Liver (tissue), 9 donors: ENCODE data around the gene TMEM123. TPM values are rescaled to one million over a fixed set of nuclear protein-coding genes. Genes with fewer than 3 reads are reported as not detected.

Source experiments
- DNase-seq: peaks from one replicate; pipeline ENCODE4 v3.0.0-alpha.2; 2017; ENCODE audit warnings: low spot score
- H3K27ac ChIP-seq, 2 donors: one replicate each; pipeline ENCODE4 v1.7.0; 2013; ENCODE audit warnings: inconsistent platforms in 2 of 2, low read length in 2 of 2, control low read depth in 1 of 2, low read depth in 1 of 2, mild to moderate bottlenecking in 1 of 2
- H3K27me3 ChIP-seq, 4 donors: one replicate each; pipeline versions ENCODE4 v1.6.1 to v1.7.0; 2013; ENCODE audit warnings: low read length in 3 of 4, inconsistent platforms in 1 of 4, mild to moderate bottlenecking in 1 of 4, moderate library complexity in 1 of 4; ENCODE audit not compliant: control insufficient read depth in 4 of 4, insufficient read depth in 4 of 4
- H3K36me3 ChIP-seq, 4 donors: one replicate each; pipeline versions ENCODE4 v1.6.1 to v1.7.0; 2013; ENCODE audit warnings: low read length in 3 of 4, mild to moderate bottlenecking in 3 of 4, low read depth in 1 of 4, moderate library complexity in 1 of 4; ENCODE audit not compliant: control insufficient read depth in 4 of 4, insufficient read depth in 3 of 4
- H3K4me1 ChIP-seq, 4 donors: one replicate each; pipeline versions ENCODE4 v1.6.1 to v1.7.0; 2013; ENCODE audit warnings: low read length in 3 of 4, mild to moderate bottlenecking in 3 of 4, moderate library complexity in 1 of 4; ENCODE audit not compliant: control insufficient read depth in 4 of 4, insufficient read depth in 4 of 4
- H3K4me3 ChIP-seq, 3 donors: one replicate each; pipeline versions ENCODE4 v1.6.1 to v1.7.0; 2013; ENCODE audit warnings: low read length in 3 of 3, control low read depth in 1 of 3, low read depth in 1 of 3, mild to moderate bottlenecking in 1 of 3
- H3K9ac ChIP-seq, 2 donors: one replicate each; pipeline ENCODE4 v1.7.0; 2013; ENCODE audit warnings: low read length in 2 of 2, mild to moderate bottlenecking in 2 of 2, moderate library complexity in 2 of 2, control low read depth in 1 of 2, low read depth in 1 of 2
- H3K9me3 ChIP-seq, 4 donors: one replicate each; pipeline versions ENCODE4 v1.6.1 to v1.7.0; 2013; ENCODE audit warnings: low read length in 3 of 4; ENCODE audit not compliant: control insufficient read depth in 4 of 4
- EGR1 ChIP-seq, 2 donors: IDR thresholded peaks; 2 replicates each; pipeline ENCODE4 v1.6.1; 2016 to 2018; ENCODE audit warnings: antibody characterized with exemption in 2 of 2, low read depth in 2 of 2
- FOXA1 ChIP-seq: IDR thresholded peaks from 2 replicates; pipeline ENCODE4 v1.6.1; 2016; ENCODE audit warnings: antibody characterized with exemption
- GABPA ChIP-seq, 2 donors: IDR thresholded peaks in 1 of 2; conservative IDR thresholded peaks in 1 of 2; 2 replicates each; pipeline ENCODE4 v1.6.1; 2016; ENCODE audit warnings: antibody characterized with exemption in 2 of 2, mild to moderate bottlenecking in 1 of 2, moderate library complexity in 1 of 2
- HNF4A ChIP-seq, 2 donors: conservative IDR thresholded peaks; 2 replicates each; pipeline ENCODE4 v1.6.1; 2016; ENCODE audit warnings: antibody characterized with exemption in 2 of 2, mild to moderate bottlenecking in 2 of 2
- HNF4G ChIP-seq: IDR thresholded peaks from 2 replicates; pipeline ENCODE4 v1.6.1; 2016; ENCODE audit warnings: antibody characterized with exemption
- JUND ChIP-seq, 2 donors: IDR thresholded peaks; 2 replicates each; pipeline ENCODE4 v1.6.1; 2016; ENCODE audit warnings: antibody characterized with exemption in 2 of 2
- NR2F2 ChIP-seq: IDR thresholded peaks from 2 replicates; pipeline ENCODE4 v1.6.1; 2016; ENCODE audit warnings: antibody characterized with exemption
- RAD21 ChIP-seq, 2 donors: IDR thresholded peaks; 2 replicates each; pipeline ENCODE4 v1.6.1; 2016; ENCODE audit warnings: antibody characterized with exemption in 2 of 2, mild to moderate bottlenecking in 2 of 2
- RXRA ChIP-seq, 2 donors: IDR thresholded peaks; 2 replicates each; pipeline ENCODE4 v1.6.1; 2017 to 2018; ENCODE audit warnings: antibody characterized with exemption in 2 of 2, mild to moderate bottlenecking in 1 of 2
- TAF1 ChIP-seq: conservative IDR thresholded peaks from 2 replicates; pipeline ENCODE4 v1.6.1; 2016; ENCODE audit warnings: antibody characterized with exemption, mild to moderate bottlenecking
- YY1 ChIP-seq: IDR thresholded peaks from 2 replicates; pipeline ENCODE4 v1.6.1; 2016; ENCODE audit warnings: antibody characterized with exemption, mild to moderate bottlenecking
- WGBS: extraction: QIAGEN DNeasy Blood & Tissue Kit; methylation state at CpG from one replicate; pipeline ENCODE4 v1.1.7; 2013; 5-methylcytosine and 5-hydroxymethylcytosine counted together
- polyA plus RNA-seq, 2 donors: library from polyadenylated mRNA; stranded (reverse) in 1 of 2; unstranded in 1 of 2; fragments of 200-250 nt in 1 of 2; fragments of >200 nt in 1 of 2; fragmentation: Nextera tagmentation in 1 of 2; extraction: Ambion mirVana in 1 of 2; gene quantifications; one replicate each; pipeline versions ENCODE4 v1.2.1 to v1.2.3, GENCODE V29; 2013 to 2015
- total RNA-seq, 2 donors: library from RNA; depleted of rRNA; stranded (reverse); fragments of >200 nt; gene quantifications; one replicate each; pipeline ENCODE4 v1.2.3, GENCODE V29; 2014
- TF ChIP-seq, protein P1 (sequence below): IDR thresholded peaks from 2 replicates; pipeline ENCODE4 v1.6.1; 2016; ENCODE audit warnings: antibody characterized with exemption, mild to moderate bottlenecking
- TF ChIP-seq, protein P2 (sequence below): IDR thresholded peaks from 2 replicates; pipeline ENCODE4 v1.6.1; 2016; ENCODE audit warnings: antibody characterized with exemption
- TF ChIP-seq, protein P3 (sequence below): fragments of 150-350 bp; IDR thresholded peaks from 2 replicates; pipeline ENCODE4 v1.5.1; 2017; ENCODE audit warnings: improper control_type of control experiment, low read depth, low read length; ENCODE audit not compliant: missing input control
- TF ChIP-seq, protein P4 (sequence below): IDR thresholded peaks from 2 replicates; pipeline ENCODE4 v1.6.1; 2016; ENCODE audit warnings: antibody characterized with exemption
- TF ChIP-seq, protein P5 (sequence below): IDR thresholded peaks from 2 replicates; pipeline ENCODE4 v1.6.1; 2016; ENCODE audit warnings: antibody characterized with exemption
- donor health status: healthy.
- donor health status: healthy.
- donor health status: healthy.
- donor health status: healthy.
- donor health status: healthy.

Gene TMEM123
- total and polyA plus RNA-seq, 4 donors, result 101 to 140 (median 107) TPM

DNA sequence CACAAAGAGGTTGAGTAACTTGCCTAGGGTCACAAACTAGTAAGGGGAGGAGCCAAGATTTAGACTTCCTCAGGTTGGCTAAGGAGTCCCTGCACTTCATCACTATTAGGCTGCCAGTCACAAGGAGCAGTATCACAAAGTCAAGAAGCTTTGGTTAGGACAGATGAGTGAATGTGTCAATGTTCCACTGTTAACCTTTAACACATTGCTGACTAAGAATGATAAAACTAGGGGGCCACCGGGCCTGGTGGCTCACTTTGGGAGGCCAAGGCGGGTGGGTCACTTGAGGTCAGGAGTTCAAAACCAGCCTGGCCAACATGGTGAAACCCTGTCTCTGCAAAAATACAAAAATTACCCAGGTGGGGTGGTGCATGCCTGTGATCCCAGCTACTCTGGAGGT, 32.0 kb downstream of the TMEM123 start:
- no peaks in the 10 kb centered on the region for H3K27me3 ChIP-seq
- H3K27ac ChIP-seq, result no peak overlapping the region
- 65% methylated on average over 2 of the region's 2 CpGs for WGBS
- no peak overlapping the region for H3K4me3 ChIP-seq
- H3K4me1 ChIP-seq, result peaks cover 0 to 12% (median 2%) of the 10 kb centered on the region in 4 donors
- no peak for TF ChIP-seq RAD21 (IDR thresholded peaks at IDR 0.05)
- no peak for TF ChIP-seq FOXA1
- TF ChIP-seq EGR1 (IDR thresholded peaks at IDR 0.05; ENCODE audit: low read depth in 2 of 2), result no peak
- peaks cover 0 to 3% (median 1%) of the 10 kb centered on the region in 4 donors for H3K36me3 ChIP-seq
- DNase-seq, result no peak
- H3K9me3 ChIP-seq, result no peaks in the 10 kb centered on the region
- no peak overlapping the region for H3K9ac ChIP-seq

DNA sequence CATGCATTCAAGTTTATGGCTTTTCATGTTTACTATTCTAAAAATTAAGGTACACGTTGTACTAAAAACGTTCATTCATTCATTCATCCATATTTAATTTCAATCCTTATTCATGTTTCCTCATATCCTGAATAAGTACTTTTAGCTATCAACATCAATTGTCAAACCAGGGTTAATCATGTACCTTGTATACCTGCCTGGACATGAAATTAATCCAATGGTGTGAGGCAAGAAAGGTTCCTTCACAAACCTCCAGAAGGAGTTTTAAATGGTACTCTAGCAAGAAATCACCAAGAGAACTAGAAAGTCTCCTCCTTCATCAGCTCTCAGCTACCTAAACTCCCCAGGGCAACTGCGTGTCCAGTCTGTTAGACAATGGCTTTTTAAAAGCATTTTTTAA, 33.4 kb downstream of the TMEM123 start:
- 88% methylated on average over 3 of the region's 3 CpGs for WGBS
- no peaks in the 10 kb centered on the region for H3K9me3 ChIP-seq
- H3K9ac ChIP-seq, result no peak overlapping the region
- H3K4me3 ChIP-seq, result no peak overlapping the region
- TF ChIP-seq, protein P1, sequence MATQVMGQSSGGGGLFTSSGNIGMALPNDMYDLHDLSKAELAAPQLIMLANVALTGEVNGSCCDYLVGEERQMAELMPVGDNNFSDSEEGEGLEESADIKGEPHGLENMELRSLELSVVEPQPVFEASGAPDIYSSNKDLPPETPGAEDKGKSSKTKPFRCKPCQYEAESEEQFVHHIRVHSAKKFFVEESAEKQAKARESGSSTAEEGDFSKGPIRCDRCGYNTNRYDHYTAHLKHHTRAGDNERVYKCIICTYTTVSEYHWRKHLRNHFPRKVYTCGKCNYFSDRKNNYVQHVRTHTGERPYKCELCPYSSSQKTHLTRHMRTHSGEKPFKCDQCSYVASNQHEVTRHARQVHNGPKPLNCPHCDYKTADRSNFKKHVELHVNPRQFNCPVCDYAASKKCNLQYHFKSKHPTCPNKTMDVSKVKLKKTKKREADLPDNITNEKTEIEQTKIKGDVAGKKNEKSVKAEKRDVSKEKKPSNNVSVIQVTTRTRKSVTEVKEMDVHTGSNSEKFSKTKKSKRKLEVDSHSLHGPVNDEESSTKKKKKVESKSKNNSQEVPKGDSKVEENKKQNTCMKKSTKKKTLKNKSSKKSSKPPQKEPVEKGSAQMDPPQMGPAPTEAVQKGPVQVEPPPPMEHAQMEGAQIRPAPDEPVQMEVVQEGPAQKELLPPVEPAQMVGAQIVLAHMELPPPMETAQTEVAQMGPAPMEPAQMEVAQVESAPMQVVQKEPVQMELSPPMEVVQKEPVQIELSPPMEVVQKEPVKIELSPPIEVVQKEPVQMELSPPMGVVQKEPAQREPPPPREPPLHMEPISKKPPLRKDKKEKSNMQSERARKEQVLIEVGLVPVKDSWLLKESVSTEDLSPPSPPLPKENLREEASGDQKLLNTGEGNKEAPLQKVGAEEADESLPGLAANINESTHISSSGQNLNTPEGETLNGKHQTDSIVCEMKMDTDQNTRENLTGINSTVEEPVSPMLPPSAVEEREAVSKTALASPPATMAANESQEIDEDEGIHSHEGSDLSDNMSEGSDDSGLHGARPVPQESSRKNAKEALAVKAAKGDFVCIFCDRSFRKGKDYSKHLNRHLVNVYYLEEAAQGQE, result no peak
- TF ChIP-seq RXRA (IDR thresholded peaks at IDR 0.05) (no peak), FOXA1 (no peak), RAD21 (IDR thresholded peaks at IDR 0.05) (no peak), HNF4A (conservative IDR thresholded peaks at IDR 0.05) (no peak), HNF4G (no peak)
- TF ChIP-seq, protein P2, sequence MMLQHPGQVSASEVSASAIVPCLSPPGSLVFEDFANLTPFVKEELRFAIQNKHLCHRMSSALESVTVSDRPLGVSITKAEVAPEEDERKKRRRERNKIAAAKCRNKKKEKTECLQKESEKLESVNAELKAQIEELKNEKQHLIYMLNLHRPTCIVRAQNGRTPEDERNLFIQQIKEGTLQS, result no peak
- H3K27me3 ChIP-seq, result no peaks in the 10 kb centered on the region
- no peak for DNase-seq
- H3K27ac ChIP-seq, result no peak overlapping the region
- H3K4me1 ChIP-seq, result peaks cover 0 to 12% (median under 1%) of the 10 kb centered on the region in 4 donors
- peaks cover 0 to 3% (median 1%) of the 10 kb centered on the region in 4 donors for H3K36me3 ChIP-seq

DNA sequence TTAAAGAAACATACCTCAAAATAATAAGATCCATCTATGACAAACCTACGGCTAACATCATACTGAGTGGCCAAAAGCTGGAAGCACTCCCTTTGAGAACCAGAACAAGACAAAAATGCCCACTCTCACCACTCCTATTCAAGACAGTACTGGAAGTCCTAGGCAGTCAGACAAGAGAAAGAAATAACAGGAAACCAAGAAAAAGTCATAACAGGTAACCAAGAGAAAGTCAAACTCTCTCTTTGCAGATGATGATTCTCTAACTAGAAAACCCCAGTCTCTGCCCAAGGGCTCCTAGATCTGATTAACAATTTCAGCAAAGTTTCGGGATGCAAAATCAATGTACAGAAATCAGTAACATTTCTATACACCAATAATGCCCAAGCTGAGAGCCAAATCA, 35.6 kb downstream of the TMEM123 start:
- Histone ChIP-seq H3K36me3 (peaks cover 0 to 3% (median 0%) of the 10 kb centered on the region in 4 donors), H3K9ac (no peak overlapping the region), H3K4me1 (peaks cover 0 to 12% (median 0%) of the 10 kb centered on the region in 4 donors)
- TF ChIP-seq GABPA (IDR thresholded peaks at IDR 0.05 in 1 of 2, conservative IDR thresholded peaks at IDR 0.05 in 1 of 2) (no peak), YY1 (no peak), RAD21 (IDR thresholded peaks at IDR 0.05) (no peak), JUND (IDR thresholded peaks at IDR 0.05) (no peak), TAF1 (no peak), NR2F2 (no peak)
- TF ChIP-seq, protein P3, sequence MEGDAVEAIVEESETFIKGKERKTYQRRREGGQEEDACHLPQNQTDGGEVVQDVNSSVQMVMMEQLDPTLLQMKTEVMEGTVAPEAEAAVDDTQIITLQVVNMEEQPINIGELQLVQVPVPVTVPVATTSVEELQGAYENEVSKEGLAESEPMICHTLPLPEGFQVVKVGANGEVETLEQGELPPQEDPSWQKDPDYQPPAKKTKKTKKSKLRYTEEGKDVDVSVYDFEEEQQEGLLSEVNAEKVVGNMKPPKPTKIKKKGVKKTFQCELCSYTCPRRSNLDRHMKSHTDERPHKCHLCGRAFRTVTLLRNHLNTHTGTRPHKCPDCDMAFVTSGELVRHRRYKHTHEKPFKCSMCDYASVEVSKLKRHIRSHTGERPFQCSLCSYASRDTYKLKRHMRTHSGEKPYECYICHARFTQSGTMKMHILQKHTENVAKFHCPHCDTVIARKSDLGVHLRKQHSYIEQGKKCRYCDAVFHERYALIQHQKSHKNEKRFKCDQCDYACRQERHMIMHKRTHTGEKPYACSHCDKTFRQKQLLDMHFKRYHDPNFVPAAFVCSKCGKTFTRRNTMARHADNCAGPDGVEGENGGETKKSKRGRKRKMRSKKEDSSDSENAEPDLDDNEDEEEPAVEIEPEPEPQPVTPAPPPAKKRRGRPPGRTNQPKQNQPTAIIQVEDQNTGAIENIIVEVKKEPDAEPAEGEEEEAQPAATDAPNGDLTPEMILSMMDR, result no peak
- TF ChIP-seq, protein P1, result no peak
- TF ChIP-seq, protein P4, sequence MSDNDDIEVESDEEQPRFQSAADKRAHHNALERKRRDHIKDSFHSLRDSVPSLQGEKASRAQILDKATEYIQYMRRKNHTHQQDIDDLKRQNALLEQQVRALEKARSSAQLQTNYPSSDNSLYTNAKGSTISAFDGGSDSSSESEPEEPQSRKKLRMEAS, result no peak
- TF ChIP-seq, protein P2, result no peak
- TF ChIP-seq, protein P5, sequence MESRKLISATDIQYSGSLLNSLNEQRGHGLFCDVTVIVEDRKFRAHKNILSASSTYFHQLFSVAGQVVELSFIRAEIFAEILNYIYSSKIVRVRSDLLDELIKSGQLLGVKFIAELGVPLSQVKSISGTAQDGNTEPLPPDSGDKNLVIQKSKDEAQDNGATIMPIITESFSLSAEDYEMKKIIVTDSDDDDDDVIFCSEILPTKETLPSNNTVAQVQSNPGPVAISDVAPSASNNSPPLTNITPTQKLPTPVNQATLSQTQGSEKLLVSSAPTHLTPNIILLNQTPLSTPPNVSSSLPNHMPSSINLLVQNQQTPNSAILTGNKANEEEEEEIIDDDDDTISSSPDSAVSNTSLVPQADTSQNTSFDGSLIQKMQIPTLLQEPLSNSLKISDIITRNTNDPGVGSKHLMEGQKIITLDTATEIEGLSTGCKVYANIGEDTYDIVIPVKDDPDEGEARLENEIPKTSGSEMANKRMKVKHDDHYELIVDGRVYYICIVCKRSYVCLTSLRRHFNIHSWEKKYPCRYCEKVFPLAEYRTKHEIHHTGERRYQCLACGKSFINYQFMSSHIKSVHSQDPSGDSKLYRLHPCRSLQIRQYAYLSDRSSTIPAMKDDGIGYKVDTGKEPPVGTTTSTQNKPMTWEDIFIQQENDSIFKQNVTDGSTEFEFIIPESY, result no peak

More for the DNA sequence above, 35.6 kb downstream of the TMEM123 start:
- 94% methylated on average over 2 of the region's 2 CpGs for WGBS
- no peak overlapping the region for H3K27ac ChIP-seq
- no peak for DNase-seq
- H3K27me3 ChIP-seq, result no peaks in the 10 kb centered on the region
- no peak overlapping the region for H3K4me3 ChIP-seq
- H3K9me3 ChIP-seq, result no peaks in the 10 kb centered on the region
